Measurements from ENCODE around the gene CD200.

The CD200 gene

GRCh38 chr3:112333002-112333380, at the start of gene CD200:
CD200 (plus strand) TSS chr3:112333156; CDS start chr3:112333213, 57 bp downstream.
- peak; percentile 26 to 48 for DNase-seq

GRCh38 chr3:112289011-112289410, 43.9 kb upstream of the CD200 start:
- DNase-seq: no peak

GRCh38 chr3:112293368-112294321, 39.3 kb upstream of the CD200 start, which contains the start of gene SLC9C1:
SLC9C1 (minus strand) TSS chr3:112294216; CDS start chr3:112286791, 7,425 bp downstream.
- DNase-seq: peak; percentile 28 to 40

- no peak for DNase-seq
These were observed 35.2 kb upstream of the CD200 start for GRCh38 chr3:112297714-112298113.

- no peak for DNase-seq
These were observed 34.2 kb upstream of the CD200 start for GRCh38 chr3:112298781-112299180.

- DNase-seq: no peak
These were observed 30.7 kb upstream of the CD200 start for GRCh38 chr3:112302150-112302830.

- DNase-seq: no peak
These were observed 29.8 kb upstream of the CD200 start for GRCh38 chr3:112302881-112303763.

- DNase-seq: no peak
These were observed 29.1 kb upstream of the CD200 start for GRCh38 chr3:112303764-112304325.

GRCh38 chr3:112304611-112305010, 28.3 kb upstream of the CD200 start:
- DNase-seq: no peak

- DNase-seq: no peak
These were observed 26.1 kb upstream of the CD200 start for GRCh38 chr3:112306825-112307224.

- DNase-seq: no peak
These were observed 25.4 kb upstream of the CD200 start for GRCh38 chr3:112307557-112307956.

- DNase-seq: peak in 1 of 2 experiments; percentile 23
These were observed 24.6 kb upstream of the CD200 start for GRCh38 chr3:112308151-112308911.

GRCh38 chr3:112314649-112315048, 18.3 kb upstream of the CD200 start:
- no peak for DNase-seq

- no peak for DNase-seq
These were observed 17.2 kb upstream of the CD200 start for GRCh38 chr3:112315791-112316190.

GRCh38 chr3:112319516-112320276, 13.3 kb upstream of the CD200 start:
- no peak for DNase-seq

- DNase-seq: no peak
These were observed 12.3 kb upstream of the CD200 start for GRCh38 chr3:112320691-112321090.

- no peak for DNase-seq
These were observed 10.9 kb upstream of the CD200 start for GRCh38 chr3:112321867-112322652.

GRCh38 chr3:112327371-112327951, 5.5 kb upstream of the CD200 start:
- peak; percentile 7 to 32 for DNase-seq

- no peak for DNase-seq
These were observed 1.1 kb upstream of the CD200 start for GRCh38 chr3:112331851-112332250.

All from NCI-H1930 (cell line).